Measurements from ENCODE around the gene CREBRF. TPM values are rescaled to one million over a fixed set of nuclear protein-coding genes. Genes with fewer than 3 reads are reported as not detected.

Gene CREBRF
- total and polyA plus RNA-seq, 2 of the 8 experiments (the other 6 are each of a cell fraction or from before 2014, with no cell fraction given) = 1.2 to 4.7 TPM

DNA sequence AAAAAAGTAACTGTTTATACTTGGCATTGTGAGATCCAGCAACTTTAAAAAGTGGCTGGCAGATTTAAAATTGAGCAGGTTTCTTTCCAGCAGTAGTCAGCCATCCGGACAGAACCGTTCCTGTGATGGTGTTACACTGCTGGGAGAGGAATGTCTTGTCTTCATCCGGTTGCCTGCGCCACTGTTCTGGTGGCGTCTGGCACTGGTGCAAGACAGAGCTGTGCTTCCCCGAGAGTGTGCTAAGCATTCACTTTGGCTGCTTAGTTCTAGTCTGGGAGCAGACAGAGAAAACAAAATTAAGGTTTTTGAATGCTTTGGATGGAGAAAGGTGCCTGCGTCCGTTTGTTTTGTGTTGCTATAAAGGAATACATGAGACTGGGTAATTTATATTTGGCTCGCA is 35.5 kb upstream of the CREBRF start:
- H3K79me1 ChIP-seq (ENCODE audit: low read depth, low read length) = peaks cover 3% of the 10 kb centered on the region; the same call in 1 of the 2 replicates
- H3K18ac ChIP-seq (ENCODE audit: extremely low read depth, low read length) = no peak overlapping the region
- no peak for FAIRE-seq
- H3K14ac ChIP-seq (ENCODE audit: insufficient read length) = no peak overlapping the region
- CTCF ChIA-PET (ENCODE audit: partially characterized antibody) = interaction anchor here (0.6 to 1.8 kb wide), 8 partner anchors 10 to 150 kb away, joined by 3 to 5 read pairs (median 4); no protein-coding TSS in a partner anchor
- H2AFZ ChIP-seq (ENCODE audit: low read length) = no peak overlapping the region
- no peak overlapping the region for H2BK120ac ChIP-seq (replicated peaks; ENCODE audit: low read depth, low read length)
- H3K4me2 ChIP-seq (ENCODE audit: insufficient read depth in 1 of 2, low read depth in 2 of 2, low read length in 2 of 2) = no peak overlapping the region
- no peak overlapping the region for H2BK12ac ChIP-seq (ENCODE audit: low read depth, low read length)
- DNase-seq (ENCODE audit: low read depth in 1 of 2, low spot score in 2 of 2) = no peak
- H3K27me3 ChIP-seq (replicated peaks in 1 of 4; ENCODE audit: control insufficient read depth in 3 of 4, extremely low read depth in 1 of 4, insufficient read depth in 3 of 4, low read length in 3 of 4) = no peaks in the 10 kb centered on the region
- H3K36me3 ChIP-seq (ENCODE audit: control insufficient read depth in 2 of 4, insufficient read depth in 4 of 4, low read length in 3 of 4) = peaks cover 0 to 6% (median 6%) of the 10 kb centered on the region in 4 experiments; a peak in 2 of 8 replicates
- H3K79me2 ChIP-seq (ENCODE audit: control insufficient read depth in 1 of 2, insufficient read depth in 2 of 2, low read length in 2 of 2) = peaks cover 3 to 26% of the 10 kb centered on the region in 2 experiments; a peak in 2 of 4 replicates
- H2AK5ac ChIP-seq (ENCODE audit: low read depth, low read length) = no peak overlapping the region
- no peak overlapping the region for H2BK20ac ChIP-seq (ENCODE audit: low read length)
- H2BK5ac ChIP-seq (ENCODE audit: low read depth, low read length) = no peak overlapping the region
- peaks cover 0 to 4% of the 10 kb centered on the region in 2 experiments for H4K20me1 ChIP-seq (replicated peaks in 1 of 2; ENCODE audit: control insufficient read depth in 1 of 2, insufficient read depth in 2 of 2, low read length in 2 of 2)
- no peak overlapping the region for H3K27ac ChIP-seq (ENCODE audit: low read depth, low read length)
- H3K23me2 ChIP-seq (ENCODE audit: low read depth, low read length) = no peaks in the 10 kb centered on the region
- WGBS, 2 experiments (ENCODE audit: extremely low coverage in 1 of 2, insufficient coverage in 1 of 2, insufficient read length in 1 of 2, insufficient replicate concordance in 2 of 2, low coverage in 1 of 2, low lambda C conversion rate in 2 of 2, missing lambda C conversion rate in 1 of 2) = 86% methylated on average over 9 of the region's 9 CpGs; no CpG with 5 or more reads in 1 of the 2 experiments
- H4K5ac ChIP-seq (ENCODE audit: insufficient read length, low read depth, low read length) = no peak overlapping the region
- H3K4me1 ChIP-seq (replicated peaks in 1 of 4; ENCODE audit: control insufficient read depth in 3 of 4, insufficient read depth in 4 of 4, low read length in 3 of 4) = peaks cover 0 to 6% (median 0%) of the 10 kb centered on the region in 4 experiments; a peak in 2 of 7 replicates
- no peak overlapping the region for H2BK15ac ChIP-seq (ENCODE audit: low read length)
- no peak overlapping the region for H4K91ac ChIP-seq (replicated peaks; ENCODE audit: insufficient read length, low read length)
- POLR2A ChIA-PET (ENCODE audit: partially characterized antibody) = no interaction called here
- H3K23ac ChIP-seq (ENCODE audit: insufficient read length) = no peak overlapping the region
- no peak overlapping the region for H3K4ac ChIP-seq (replicated peaks; ENCODE audit: insufficient read length, low read depth, low read length)
- H3K9me3 ChIP-seq (ENCODE audit: insufficient read depth in 2 of 2, low read depth in 1 of 2, low read length in 1 of 2) = no peaks in the 10 kb centered on the region
- H3K9ac ChIP-seq (replicated peaks in 1 of 4; ENCODE audit: extremely low read depth in 1 of 4, low read depth in 3 of 4, low read length in 3 of 4) = no peak overlapping the region
- no peak overlapping the region for H4K8ac ChIP-seq (ENCODE audit: extremely low read depth, insufficient read depth, low read length)
- no peak overlapping the region for H3K56ac ChIP-seq (replicated peaks; ENCODE audit: insufficient read length, low read depth, low read length)
- H3K4me3 ChIP-seq (ENCODE audit: extremely low read depth in 1 of 4, insufficient read depth in 2 of 4, low read depth in 3 of 4, low read length in 4 of 4) = no peak overlapping the region

Measured in H1 (cell line).